SK-N-SH treated with all-trans-retinoic acid at 6 μM for 48 hours (cell line): ENCODE measurements around the gene PTTG1IP.

Source experiments
- ATAC-seq: fragments of 200-7000 bp; cut with Tn5 transposase; 3 replicates; pipeline ENCODE4 v1.9.1; 2020; ENCODE audit warnings: mild to moderate bottlenecking, moderate library complexity
- ARNTL ChIP-seq: fragments of 450-650 bp; formaldehyde crosslinking; IDR thresholded peaks from 2 replicates; pipeline ENCODE4 v1.5.0; 2020; ENCODE audit warnings: low read depth, mild to moderate bottlenecking, moderate library complexity, borderline replicate concordance
- BACH2 ChIP-seq: fragments of 250-450 bp; sonication (Bioruptor Pico); IDR thresholded peaks from 2 replicates; pipeline ENCODE4 v1.9.0; 2021; ENCODE audit warnings: mild to moderate bottlenecking, borderline replicate concordance
- CSDC2 ChIP-seq: fragments of 250-450 bp; sonication (Bioruptor Pico); IDR thresholded peaks from 2 replicates; pipeline ENCODE4 v1.5.0; 2020; ENCODE audit warnings: mild to moderate bottlenecking, moderate library complexity
- GLIS3 ChIP-seq: fragments of 250-450 bp; sonication (Bioruptor Pico); IDR thresholded peaks from 2 replicates; pipeline ENCODE4 v1.5.0; 2020; ENCODE audit warnings: mild to moderate bottlenecking, moderate library complexity
- PPARA ChIP-seq: fragments of 250-450 bp; sonication (Bioruptor Pico); IDR thresholded peaks from 2 replicates; pipeline ENCODE4 v1.5.0; 2020; ENCODE audit warnings: mild to moderate bottlenecking, borderline replicate concordance
- RARB ChIP-seq: fragments of 250-450 bp; sonication (Bioruptor Pico); IDR thresholded peaks from 2 replicates; pipeline ENCODE4 v1.8.0; 2021; ENCODE audit warnings: mild to moderate bottlenecking, moderate library complexity
- TCF4 ChIP-seq: fragments of 250-450 bp; sonication (Bioruptor Pico); IDR thresholded peaks from 2 replicates; pipeline ENCODE4 v1.8.0; 2021; ENCODE audit warnings: mild to moderate bottlenecking, moderate library complexity, borderline replicate concordance
- TOX ChIP-seq: fragments of 250-450 bp; sonication (Bioruptor Pico); IDR thresholded peaks from 2 replicates; pipeline ENCODE4 v1.8.0; 2021; ENCODE audit warnings: mild to moderate bottlenecking, moderate library complexity, borderline replicate concordance
- ZC3H10 ChIP-seq: fragments of 250-450 bp; sonication (Bioruptor Pico); IDR thresholded peaks from 2 replicates; pipeline ENCODE4 v1.5.1; 2021; ENCODE audit warnings: mild to moderate bottlenecking, moderate library complexity
- ZFP3 ChIP-seq: fragments of 250-450 bp; sonication (Bioruptor Pico); IDR thresholded peaks from 2 replicates; pipeline ENCODE4 v1.5.0; 2020; ENCODE audit warnings: mild to moderate bottlenecking, moderate library complexity
- ZFP30 ChIP-seq: fragments of 450-650 bp; formaldehyde crosslinking; IDR thresholded peaks from 2 replicates; pipeline ENCODE4 v1.5.0; 2022; ENCODE audit warnings: mild to moderate bottlenecking, moderate library complexity
- ZNF565 ChIP-seq: fragments of 450-650 bp; formaldehyde crosslinking; conservative IDR thresholded peaks from 2 replicates; pipeline ENCODE4 v1.5.0; 2020; ENCODE audit warnings: low read depth, mild to moderate bottlenecking, moderate library complexity
- ZNF8 ChIP-seq: fragments of 450-650 bp; formaldehyde crosslinking; IDR thresholded peaks from 2 replicates; pipeline ENCODE4 v1.5.0; 2020; ENCODE audit warnings: mild to moderate bottlenecking, moderate library complexity
- TF ChIP-seq, protein P1 (sequence below): fragments of 250-450 bp; sonication (Bioruptor Pico); IDR thresholded peaks from 2 replicates; pipeline ENCODE4 v1.5.0; 2020; ENCODE audit warnings: mild to moderate bottlenecking, moderate library complexity
- TF ChIP-seq, protein P2 (sequence below): fragments of 250-450 bp; sonication (Bioruptor Pico); IDR thresholded peaks from 2 replicates; pipeline ENCODE4 v1.5.1; 2021; ENCODE audit warnings: mild to moderate bottlenecking, moderate library complexity
- TF ChIP-seq, protein P3 (sequence below): fragments of 250-450 bp; sonication (Bioruptor Pico); IDR thresholded peaks from 2 replicates; pipeline ENCODE4 v1.8.0; 2020; ENCODE audit warnings: mild to moderate bottlenecking, moderate library complexity, borderline replicate concordance
- TF ChIP-seq, protein P4 (sequence below): fragments of 250-450 bp; sonication (Bioruptor Pico); IDR thresholded peaks from 2 replicates; pipeline ENCODE4 v1.5.1; 2020; ENCODE audit warnings: low read depth, mild to moderate bottlenecking, moderate library complexity
- TF ChIP-seq, protein P5 (sequence below): fragments of 250-450 bp; sonication (Bioruptor Pico); IDR thresholded peaks from 2 replicates; pipeline ENCODE4 v1.8.0; 2021; ENCODE audit warnings: low read depth, mild to moderate bottlenecking, moderate library complexity, borderline replicate concordance

The PTTG1IP gene

DNA sequence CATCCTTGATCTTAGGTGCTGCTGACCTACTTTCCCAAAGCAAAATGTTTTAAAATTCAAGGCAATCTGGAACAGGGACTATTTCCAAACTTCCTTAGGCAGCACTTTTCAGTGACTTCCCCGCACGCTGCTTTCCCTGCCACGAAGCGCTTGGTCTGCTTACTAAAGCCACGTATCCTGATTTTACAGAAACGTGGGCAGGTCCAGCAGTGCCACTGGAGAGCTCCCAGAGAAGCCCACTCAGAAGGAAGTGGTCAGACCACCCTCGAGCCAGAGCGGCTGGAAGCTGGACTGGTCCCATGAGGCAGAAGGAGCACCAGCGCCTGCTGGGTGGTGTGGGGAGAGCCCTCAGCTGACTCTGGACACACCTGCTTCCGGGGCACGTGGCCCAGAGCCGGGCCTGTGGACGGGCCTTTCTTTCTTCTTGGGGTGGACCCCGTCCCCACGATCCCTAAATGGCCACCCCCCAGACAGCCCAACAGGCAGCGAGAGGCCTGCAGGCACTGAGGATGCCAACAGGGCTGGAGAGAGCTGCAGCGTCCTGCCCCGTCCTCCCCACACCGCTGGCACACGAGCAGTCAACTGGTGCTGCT is 23.2 kb downstream of the PTTG1IP start:
- TF ChIP-seq ZFP30, result no peak
- TF ChIP-seq TOX (CRISPR knock-in tag), result no peak
- no peak for TF ChIP-seq BACH2 (CRISPR knock-in tag)
- TF ChIP-seq, protein P1, sequence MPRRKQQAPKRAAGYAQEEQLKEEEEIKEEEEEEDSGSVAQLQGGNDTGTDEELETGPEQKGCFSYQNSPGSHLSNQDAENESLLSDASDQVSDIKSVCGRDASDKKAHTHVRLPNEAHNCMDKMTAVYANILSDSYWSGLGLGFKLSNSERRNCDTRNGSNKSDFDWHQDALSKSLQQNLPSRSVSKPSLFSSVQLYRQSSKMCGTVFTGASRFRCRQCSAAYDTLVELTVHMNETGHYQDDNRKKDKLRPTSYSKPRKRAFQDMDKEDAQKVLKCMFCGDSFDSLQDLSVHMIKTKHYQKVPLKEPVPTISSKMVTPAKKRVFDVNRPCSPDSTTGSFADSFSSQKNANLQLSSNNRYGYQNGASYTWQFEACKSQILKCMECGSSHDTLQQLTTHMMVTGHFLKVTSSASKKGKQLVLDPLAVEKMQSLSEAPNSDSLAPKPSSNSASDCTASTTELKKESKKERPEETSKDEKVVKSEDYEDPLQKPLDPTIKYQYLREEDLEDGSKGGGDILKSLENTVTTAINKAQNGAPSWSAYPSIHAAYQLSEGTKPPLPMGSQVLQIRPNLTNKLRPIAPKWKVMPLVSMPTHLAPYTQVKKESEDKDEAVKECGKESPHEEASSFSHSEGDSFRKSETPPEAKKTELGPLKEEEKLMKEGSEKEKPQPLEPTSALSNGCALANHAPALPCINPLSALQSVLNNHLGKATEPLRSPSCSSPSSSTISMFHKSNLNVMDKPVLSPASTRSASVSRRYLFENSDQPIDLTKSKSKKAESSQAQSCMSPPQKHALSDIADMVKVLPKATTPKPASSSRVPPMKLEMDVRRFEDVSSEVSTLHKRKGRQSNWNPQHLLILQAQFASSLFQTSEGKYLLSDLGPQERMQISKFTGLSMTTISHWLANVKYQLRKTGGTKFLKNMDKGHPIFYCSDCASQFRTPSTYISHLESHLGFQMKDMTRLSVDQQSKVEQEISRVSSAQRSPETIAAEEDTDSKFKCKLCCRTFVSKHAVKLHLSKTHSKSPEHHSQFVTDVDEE (CRISPR knock-in tag), result no peak
- TF ChIP-seq, all 23 proteins: peak for 0
- ATAC-seq, result no peak

DNA sequence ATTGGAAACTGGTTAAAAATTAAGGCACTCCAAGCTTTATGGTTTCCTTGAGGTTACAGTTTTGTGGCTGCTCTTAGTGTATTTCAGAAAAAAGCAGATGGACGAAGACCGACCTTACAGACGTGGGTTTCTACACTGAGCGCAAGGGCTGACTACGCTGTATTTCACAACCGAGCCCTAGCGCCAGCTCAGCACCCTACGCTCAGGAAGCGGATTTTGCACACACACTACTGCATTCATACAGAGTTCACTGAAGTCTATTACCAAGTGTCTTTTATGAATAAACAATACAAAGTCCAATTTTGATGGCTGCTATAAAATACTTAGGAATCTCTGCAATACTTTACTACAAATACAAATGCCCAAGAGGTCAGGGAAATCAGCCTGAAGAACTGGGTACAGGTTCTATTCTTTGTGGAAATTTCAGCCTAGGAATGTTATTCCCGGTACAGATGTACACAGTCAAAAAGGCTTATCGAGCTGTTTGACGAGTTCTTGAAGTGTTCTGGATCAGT is 23.8 kb downstream of the PTTG1IP start:
- no peak for ATAC-seq
- TF ChIP-seq ZNF565 (CRISPR knock-in tag) (no peak), PPARA (CRISPR knock-in tag) (no peak), ZNF8 (no peak), TCF4 (CRISPR knock-in tag) (no peak), ZFP3 (CRISPR knock-in tag) (no peak)
- TF ChIP-seq, protein P2, sequence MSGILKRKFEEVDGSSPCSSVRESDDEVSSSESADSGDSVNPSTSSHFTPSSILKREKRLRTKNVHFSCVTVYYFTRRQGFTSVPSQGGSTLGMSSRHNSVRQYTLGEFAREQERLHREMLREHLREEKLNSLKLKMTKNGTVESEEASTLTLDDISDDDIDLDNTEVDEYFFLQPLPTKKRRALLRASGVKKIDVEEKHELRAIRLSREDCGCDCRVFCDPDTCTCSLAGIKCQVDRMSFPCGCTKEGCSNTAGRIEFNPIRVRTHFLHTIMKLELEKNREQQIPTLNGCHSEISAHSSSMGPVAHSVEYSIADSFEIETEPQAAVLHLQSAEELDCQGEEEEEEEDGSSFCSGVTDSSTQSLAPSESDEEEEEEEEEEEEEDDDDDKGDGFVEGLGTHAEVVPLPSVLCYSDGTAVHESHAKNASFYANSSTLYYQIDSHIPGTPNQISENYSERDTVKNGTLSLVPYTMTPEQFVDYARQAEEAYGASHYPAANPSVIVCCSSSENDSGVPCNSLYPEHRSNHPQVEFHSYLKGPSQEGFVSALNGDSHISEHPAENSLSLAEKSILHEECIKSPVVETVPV (CRISPR knock-in tag), result no peak
- TF ChIP-seq, protein P3, sequence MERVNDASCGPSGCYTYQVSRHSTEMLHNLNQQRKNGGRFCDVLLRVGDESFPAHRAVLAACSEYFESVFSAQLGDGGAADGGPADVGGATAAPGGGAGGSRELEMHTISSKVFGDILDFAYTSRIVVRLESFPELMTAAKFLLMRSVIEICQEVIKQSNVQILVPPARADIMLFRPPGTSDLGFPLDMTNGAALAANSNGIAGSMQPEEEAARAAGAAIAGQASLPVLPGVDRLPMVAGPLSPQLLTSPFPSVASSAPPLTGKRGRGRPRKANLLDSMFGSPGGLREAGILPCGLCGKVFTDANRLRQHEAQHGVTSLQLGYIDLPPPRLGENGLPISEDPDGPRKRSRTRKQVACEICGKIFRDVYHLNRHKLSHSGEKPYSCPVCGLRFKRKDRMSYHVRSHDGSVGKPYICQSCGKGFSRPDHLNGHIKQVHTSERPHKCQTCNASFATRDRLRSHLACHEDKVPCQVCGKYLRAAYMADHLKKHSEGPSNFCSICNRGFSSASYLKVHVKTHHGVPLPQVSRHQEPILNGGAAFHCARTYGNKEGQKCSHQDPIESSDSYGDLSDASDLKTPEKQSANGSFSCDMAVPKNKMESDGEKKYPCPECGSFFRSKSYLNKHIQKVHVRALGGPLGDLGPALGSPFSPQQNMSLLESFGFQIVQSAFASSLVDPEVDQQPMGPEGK (CRISPR knock-in tag), result no peak

DNA sequence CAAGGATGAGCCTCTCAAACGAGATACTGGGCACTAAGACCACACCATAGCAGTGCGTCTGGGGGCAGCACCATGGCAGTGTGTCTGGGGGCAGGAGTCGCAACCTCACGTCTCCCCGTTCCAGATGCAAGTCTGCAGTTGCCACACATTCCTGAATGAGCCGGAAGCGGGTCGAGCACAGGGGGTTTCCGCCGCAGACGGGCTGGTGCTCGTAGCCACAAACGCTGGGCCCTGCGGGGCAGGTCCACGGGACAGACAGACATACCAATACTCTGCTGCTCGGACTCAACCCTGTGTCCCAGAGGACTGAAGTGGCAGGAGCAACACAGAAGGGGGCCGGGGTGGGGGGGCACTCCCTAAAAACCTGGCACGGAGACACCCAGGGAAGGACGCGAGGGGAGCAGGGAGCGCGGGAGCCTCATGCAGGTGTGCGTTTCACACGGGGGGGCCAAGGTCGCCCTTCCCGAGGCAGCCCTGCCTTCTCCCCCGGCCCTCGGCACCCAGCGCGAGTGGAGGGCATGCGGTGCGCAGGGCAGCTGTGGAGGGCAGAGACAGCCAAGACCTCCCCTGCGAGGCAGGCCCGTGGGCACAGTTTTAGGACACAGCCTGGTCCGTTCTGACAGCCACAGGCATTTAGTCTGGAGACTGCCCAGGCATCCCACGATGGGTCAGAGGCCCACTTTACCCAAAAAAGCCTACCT is 24.5 kb downstream of the PTTG1IP start:
- no peak for ATAC-seq
- no peak for TF ChIP-seq ZFP3 (CRISPR knock-in tag)
- TF ChIP-seq, protein P3 (CRISPR knock-in tag), result no peak
- TF ChIP-seq, protein P1 (CRISPR knock-in tag), result no peak

DNA sequence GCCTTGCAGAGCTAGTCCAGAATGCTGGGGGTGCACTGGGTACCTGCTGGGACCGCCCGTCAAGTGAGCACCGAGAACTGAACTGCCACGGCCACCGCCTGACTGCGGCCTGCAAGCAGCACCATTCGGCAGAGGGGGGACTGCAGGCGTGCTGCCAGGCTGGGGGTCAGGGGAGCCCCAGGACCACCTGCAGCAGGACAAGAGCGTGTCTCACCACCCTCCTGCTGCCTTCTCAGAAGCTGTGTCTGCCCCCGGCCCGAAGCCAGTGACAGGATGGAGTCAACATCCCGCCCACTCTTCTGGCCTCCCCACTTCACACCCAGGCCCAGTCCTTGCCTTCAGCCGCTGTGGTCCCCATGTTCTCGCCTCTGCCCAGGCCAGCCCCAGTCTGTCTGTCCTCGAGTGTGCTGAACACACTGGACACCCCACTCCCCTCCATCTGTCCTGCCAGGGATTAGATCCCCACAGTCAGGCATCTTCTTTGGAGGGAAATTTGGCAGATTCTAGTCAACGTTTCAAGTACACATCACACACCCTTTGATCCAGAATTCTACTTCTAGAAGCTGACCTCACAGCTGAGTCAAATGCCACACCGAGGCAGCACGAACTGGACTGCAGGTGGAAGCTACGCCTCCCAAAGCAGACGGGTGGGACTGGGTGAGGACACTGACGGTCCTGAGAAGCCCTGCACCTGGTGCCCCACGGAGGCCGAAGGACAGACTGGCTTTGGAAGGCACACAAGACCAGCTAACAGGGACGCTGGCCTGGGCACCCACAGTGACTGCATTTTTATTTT is 26.0 kb downstream of the PTTG1IP start:
- ATAC-seq, result peak; percentile 4; the same call in 1 of the 3 replicates
- TF ChIP-seq CSDC2 (CRISPR knock-in tag) (no peak), ARNTL (CRISPR knock-in tag) (no peak), ZC3H10 (CRISPR knock-in tag) (no peak), RARB (CRISPR knock-in tag) (no peak), GLIS3 (CRISPR knock-in tag) (no peak)
- TF ChIP-seq, protein P4, sequence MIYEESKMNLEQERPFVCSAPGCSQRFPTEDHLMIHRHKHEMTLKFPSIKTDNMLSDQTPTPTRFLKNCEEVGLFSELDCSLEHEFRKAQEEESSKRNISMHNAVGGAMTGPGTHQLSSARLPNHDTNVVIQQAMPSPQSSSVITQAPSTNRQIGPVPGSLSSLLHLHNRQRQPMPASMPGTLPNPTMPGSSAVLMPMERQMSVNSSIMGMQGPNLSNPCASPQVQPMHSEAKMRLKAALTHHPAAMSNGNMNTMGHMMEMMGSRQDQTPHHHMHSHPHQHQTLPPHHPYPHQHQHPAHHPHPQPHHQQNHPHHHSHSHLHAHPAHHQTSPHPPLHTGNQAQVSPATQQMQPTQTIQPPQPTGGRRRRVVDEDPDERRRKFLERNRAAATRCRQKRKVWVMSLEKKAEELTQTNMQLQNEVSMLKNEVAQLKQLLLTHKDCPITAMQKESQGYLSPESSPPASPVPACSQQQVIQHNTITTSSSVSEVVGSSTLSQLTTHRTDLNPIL, result no peak
- TF ChIP-seq, protein P5, sequence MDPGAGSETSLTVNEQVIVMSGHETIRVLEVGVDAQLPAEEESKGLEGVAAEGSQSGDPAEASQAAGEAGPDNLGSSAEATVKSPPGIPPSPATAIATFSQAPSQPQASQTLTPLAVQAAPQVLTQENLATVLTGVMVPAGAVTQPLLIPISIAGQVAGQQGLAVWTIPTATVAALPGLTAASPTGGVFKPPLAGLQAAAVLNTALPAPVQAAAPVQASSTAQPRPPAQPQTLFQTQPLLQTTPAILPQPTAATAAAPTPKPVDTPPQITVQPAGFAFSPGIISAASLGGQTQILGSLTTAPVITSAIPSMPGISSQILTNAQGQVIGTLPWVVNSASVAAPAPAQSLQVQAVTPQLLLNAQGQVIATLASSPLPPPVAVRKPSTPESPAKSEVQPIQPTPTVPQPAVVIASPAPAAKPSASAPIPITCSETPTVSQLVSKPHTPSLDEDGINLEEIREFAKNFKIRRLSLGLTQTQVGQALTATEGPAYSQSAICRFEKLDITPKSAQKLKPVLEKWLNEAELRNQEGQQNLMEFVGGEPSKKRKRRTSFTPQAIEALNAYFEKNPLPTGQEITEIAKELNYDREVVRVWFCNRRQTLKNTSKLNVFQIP (CRISPR knock-in tag), result no peak
